ENCODE data around the gene SCN4B.

- TF ChIP-seq CTCF (IDR thresholded peaks at IDR 0.05 in 2 of 3, conservative IDR thresholded peaks at IDR 0.05 in 1 of 3; ENCODE audit: control insufficient read depth in 2 of 3, extremely low read depth in 1 of 3, insufficient read depth in 1 of 3, low read depth in 3 of 3, low read length in 3 of 3) (peak; percentile 86 to 93 (median 88)), MEF2A (IDR thresholded peaks at IDR 0.05; ENCODE audit: insufficient read depth, low read depth, low read length) (no peak), USF2 (IDR thresholded peaks at IDR 0.05; ENCODE audit: borderline replicate concordance, low read depth, low read length) (no peak), SKIL (IDR thresholded peaks at IDR 0.05; ENCODE audit: low read depth, poor library complexity, severe bottlenecking) (no peak), HCFC1 (IDR thresholded peaks at IDR 0.05; ENCODE audit: low read length) (no peak), TCF12 (IDR thresholded peaks at IDR 0.05; ENCODE audit: low read depth, low read length) (no peak), POLR2A (IDR thresholded peaks at IDR 0.05; ENCODE audit: low read depth, low read length) (no peak), POLR2AphosphoS5 (IDR thresholded peaks at IDR 0.05; ENCODE audit: low read length) (no peak), TAF1 (IDR thresholded peaks at IDR 0.05; ENCODE audit: borderline replicate concordance, low read depth, low read length) (no peak), EZH2 (IDR thresholded peaks at IDR 0.05; ENCODE audit: borderline replicate concordance, control insufficient read depth, low read depth, low read length) (no peak), JUNB (IDR thresholded peaks at IDR 0.05) (no peak), ETV6 (conservative IDR thresholded peaks at IDR 0.05 in 1 of 2, IDR thresholded peaks at IDR 0.05 in 1 of 2; ENCODE audit: borderline replicate concordance in 1 of 2, low read depth in 1 of 2) (no peak), REST (IDR thresholded peaks at IDR 0.05; ENCODE audit: low read depth, low read length) (no peak)
Observed at GRCh38 chr11:118171269-118172062, 18.8 kb upstream of the SCN4B start.

Measured in GM12878 (cell line).